Head of caudate nucleus (tissue), 42 donors: ENCODE data around the gene MAP4.

Experiments
- DNase-seq, 42 donors: peaks; one replicate each; pipeline versions ENCODE4 v3.0.0 to v3.0.0-alpha.2; 2020 to 2021; ENCODE audit warnings: mixed read lengths in 7 of 42
- intact Hi-C: fragments of 100-400 bp; cut with DNase I; formaldehyde crosslinking; loops from one replicate; pipeline ENCODE4 v1.15.0; 2022

Gene MAP4

DNA sequence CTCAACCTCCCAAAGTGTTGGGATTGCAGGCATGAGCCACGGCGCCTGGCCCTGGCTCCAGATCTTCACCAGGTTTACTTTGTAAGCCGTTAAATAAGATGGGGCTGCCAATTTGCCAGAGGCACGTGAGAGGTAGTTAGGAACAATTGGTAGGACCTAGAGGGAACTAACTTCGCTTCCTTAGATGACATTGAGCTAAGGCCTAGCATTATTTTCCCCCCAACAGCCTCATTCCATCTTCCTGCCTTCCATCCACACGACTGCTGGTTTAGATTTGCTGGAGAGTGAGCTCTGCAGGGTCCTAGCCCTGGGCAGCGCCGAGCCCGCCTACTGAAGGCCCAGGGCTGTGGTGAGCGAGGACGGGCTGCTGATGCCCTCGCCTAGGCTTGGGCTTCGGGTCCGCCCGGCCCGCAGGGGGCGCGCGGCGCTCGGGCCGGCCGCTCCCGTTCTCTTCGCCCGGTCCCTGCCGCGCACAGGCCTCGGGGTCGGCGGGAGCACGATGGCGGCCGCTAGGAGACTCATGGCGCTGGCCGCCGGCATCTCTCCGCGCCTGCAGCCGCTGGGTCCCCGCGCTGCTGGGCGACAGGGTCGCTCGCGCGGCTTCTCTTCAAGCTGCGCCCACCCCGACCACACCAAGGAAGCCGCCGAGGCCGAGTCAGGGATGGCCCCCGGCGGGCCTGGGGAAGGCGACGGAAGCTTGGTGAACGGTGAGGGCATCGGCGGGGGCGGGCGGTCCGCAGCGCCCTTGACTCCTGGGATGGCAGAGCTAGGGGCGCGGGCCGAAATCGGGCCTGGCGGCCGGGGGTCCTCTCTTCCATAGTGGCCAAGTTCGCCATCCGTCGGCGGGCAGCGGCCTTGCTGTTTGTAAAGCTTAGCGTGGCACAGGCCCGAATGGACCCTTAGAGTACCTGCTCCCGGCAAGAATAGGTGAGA, 191.4 kb downstream of the MAP4 start:
- intact Hi-C loops, result loop anchor here (5.0 kb wide), 1 partner anchor 167 kb away; no protein-coding TSS in a partner anchor

DNA sequence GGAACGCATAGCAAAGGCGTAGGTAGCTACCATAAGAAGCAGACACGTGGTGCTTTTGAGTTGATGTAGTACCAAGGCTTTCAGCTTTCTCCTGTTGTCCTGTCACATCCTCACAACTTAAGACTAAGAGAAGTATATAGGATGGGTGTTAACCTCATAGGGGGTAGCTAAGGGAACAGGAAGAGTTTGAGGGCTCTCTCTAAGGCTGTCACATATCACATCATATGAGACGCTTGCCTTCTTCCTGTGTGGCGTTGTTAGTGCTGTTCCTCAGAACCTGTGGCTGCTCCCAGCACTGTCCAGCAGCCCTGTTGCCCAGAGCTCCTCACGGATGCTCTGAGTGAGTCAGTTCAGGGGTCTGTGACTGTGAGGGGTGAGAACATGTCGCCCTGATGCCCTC, 198.6 kb downstream of the MAP4 start:
- no peak for DNase-seq
- intact Hi-C loops, result no loop called here

More for the DNA sequence above, 191.4 kb downstream of the MAP4 start:
- peak; percentile 31 to 92 (median 82) for DNase-seq

DNA sequence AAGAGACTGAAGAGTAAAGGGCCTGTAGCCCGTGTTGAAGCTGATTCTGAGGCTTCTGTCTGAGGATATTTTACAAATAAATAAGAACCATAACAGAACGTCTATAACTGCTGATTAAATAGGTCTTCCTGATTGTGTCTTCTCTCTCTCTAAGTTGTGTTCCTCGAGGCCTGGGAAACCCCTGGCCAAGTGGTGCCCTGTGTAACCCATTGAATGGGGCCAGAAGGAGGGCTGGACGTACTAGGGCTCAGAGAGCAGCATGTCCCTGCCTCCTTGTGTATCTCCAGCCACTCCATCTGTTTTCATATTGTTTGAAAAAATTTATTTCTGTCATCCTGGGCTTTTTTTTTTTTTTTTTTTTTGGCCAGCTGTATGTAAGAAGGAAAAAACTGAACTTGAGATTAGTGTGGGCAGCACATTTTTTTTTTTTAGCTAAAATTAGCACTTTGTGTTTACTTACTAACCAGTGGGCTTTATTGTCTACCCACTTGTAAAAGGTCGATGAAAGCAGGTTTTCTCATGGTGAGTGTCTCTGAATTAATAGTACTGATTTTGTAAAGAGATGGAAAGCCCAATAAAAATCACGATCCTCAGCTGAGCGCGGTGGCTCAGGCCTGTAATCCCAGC, 202.6 kb downstream of the MAP4 start:
- intact Hi-C loops, result no loop called here
- DNase-seq, result no peak

DNA sequence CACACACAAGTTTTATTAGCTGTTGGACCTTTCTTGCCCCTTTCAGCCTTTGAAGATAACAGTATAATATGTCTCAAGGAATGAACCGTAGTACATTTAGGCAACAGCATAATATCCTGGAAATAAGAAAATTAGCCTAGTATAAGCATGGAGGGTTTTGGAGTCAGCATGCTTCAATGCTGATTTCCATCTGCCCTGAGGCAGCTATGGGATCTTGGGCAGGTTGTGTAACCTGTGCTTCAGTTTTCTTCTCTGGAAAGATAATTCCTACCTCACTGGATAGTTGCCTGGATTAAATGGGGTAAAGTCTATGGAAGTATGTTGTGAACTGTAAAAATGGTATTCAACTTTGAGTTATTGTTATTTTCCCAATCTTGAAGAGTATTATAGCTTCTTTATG, 211.6 kb downstream of the MAP4 start:
- no peak for DNase-seq
- intact Hi-C loops, result no loop called here

DNA sequence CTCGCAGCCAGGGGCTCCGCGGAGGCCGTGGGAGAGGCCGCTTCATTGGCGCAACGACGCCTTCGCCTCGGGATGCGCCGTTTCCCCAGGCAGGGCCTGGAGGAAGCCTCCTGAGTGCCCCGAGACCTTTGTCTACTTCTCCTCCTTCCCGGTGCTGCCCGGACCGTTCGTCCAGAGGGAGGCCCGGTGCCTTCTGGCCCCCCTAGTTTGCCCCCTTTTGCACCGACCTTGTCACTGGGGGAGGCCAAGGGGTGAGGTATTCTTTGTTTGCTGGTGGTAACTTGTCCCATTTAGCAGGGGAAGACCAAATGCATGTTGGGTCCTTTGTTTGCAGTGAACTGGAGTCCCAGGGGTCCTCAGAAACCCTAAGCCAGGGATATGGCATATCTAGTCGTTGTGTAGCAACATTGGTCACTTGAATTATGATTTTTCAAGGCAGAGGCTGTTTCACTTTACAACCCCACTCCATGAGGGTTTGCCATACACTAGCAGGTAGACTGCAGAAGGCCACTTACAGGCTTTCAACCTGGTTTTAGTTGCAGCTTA, 212.7 kb downstream of the MAP4 start:
- DNase-seq, result no peak
- intact Hi-C loops, result no loop called here

DNA sequence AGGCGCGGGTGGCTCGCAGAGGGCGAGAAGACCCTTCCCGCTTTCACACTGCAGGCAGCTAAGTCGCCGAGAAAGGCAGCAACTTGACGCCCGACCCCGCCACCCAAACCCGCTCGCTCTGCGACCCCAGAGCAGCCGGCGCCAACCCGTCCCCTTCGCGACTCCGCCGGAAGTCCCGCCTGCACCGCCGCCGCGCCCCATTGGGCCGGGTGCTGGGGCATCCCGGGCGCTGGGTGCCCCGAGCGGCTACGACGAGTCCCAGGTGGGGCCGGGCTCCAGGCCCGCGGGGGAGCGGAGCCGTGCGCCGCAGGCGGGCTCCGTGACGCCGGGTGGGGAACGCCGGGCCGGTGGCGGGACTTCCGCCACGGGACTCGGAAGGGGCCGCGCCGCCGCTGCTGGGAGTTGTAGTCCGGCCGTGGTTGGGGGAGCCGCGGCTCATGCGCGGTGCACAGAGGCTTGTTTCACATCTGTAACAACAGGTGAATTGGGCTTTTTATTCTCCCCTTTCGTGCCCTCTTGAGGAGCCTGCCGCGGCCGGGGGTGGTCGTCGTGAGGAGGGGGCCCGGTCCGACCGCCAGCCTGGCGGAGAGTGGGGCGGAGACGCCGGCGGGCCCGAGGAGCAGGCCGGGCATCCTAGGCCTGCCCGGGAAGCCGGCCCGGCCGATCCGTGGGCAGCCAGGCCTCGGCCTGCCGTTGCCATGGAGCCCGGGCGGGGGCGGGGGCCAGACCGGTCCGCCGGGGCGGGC, 213.3 kb downstream of the MAP4 start, which contains the start of gene DHX30:
Gene DHX30 (plus strand): TSS at position 405 of the 746 bp plus-strand sequence. CDS start 7,546 bp downstream, outside the sequence.
- intact Hi-C loops, result no loop called here
- peak; percentile 73 to 97 (median 92) for DNase-seq
